IMR-90 (cell line): ENCODE results near the gene KNL1. TPM values are rescaled to one million over a fixed set of nuclear protein-coding genes. Genes with fewer than 3 reads are reported as not detected.
"Not testable (repeated sequence)": the region's sequence is repeated elsewhere in the genome, so short reads cannot be mapped to it uniquely, and the experiment has no call there.

Experiments
- ATAC-seq: fragments of 200-7000 bp; cut with Tn5 transposase; 2 replicates; pipeline ENCODE4 v1.9.1; 2020; ENCODE audit warnings: low read depth, mild to moderate bottlenecking, moderate library complexity
- BruUV-seq: library from RNA; stranded (reverse); fragments of 400-500 nt; replicated peaks from 2 replicates; lab custom pipeline; 2021; lab: Mats Ljungman, UMichigan
- CTCF ChIA-PET: fragments of 300-600 bp; formaldehyde crosslinking; extraction: SDS; loops from one replicate; lab custom pipeline; 2021; ENCODE audit warnings: antibody characterized with exemption; lab: Yijun Ruan, JAX
- POLR2A ChIA-PET: fragments of 300-600 bp; sonication (Branson Sonifier 250); formaldehyde crosslinking; loops from one replicate; lab custom pipeline; 2022; ENCODE audit warnings: antibody characterized with exemption; ENCODE audit not compliant: unreplicated experiment; lab: Charles Lee
- DNase-seq: peaks from one replicate; pipeline ENCODE4 v3.0.0; 2013
- H2AFZ ChIP-seq: replicated peaks from 2 replicates; pipeline ENCODE3; 2013; ENCODE audit warnings: low read length, mild to moderate bottlenecking; ENCODE audit not compliant: poor library complexity
- H2AK5ac ChIP-seq: 2 replicates; pipeline ENCODE4 v1.6.1; 2013; ENCODE audit warnings: low read depth, low read length, inconsistent platforms
- H2AK9ac ChIP-seq: replicated peaks from 2 replicates; pipeline ENCODE3; 2013; ENCODE audit warnings: mild to moderate bottlenecking, low read depth, low read length, moderate library complexity; ENCODE audit not compliant: poor library complexity
- H2BK120ac ChIP-seq: 2 replicates; pipeline ENCODE4 v1.6.1; 2013; ENCODE audit warnings: low read depth, low read length, inconsistent platforms
- H2BK15ac ChIP-seq: 3 replicates; pipeline ENCODE4 v1.6.1; 2013; ENCODE audit warnings: low read depth, low read length, inconsistent platforms
- H2BK20ac ChIP-seq: 2 replicates; pipeline ENCODE4 v1.6.1; 2013; ENCODE audit warnings: low read depth, mild to moderate bottlenecking, inconsistent platforms, low read length, moderate library complexity
- H2BK5ac ChIP-seq: 2 replicates; pipeline ENCODE4 v1.6.1; 2013; ENCODE audit warnings: mild to moderate bottlenecking, low read depth, low read length, inconsistent platforms; ENCODE audit not compliant: poor library complexity, severe bottlenecking
- H3K14ac ChIP-seq: replicated peaks from 2 replicates; pipeline ENCODE4 v1.6.1; 2013; ENCODE audit warnings: low read depth, low read length, inconsistent platforms
- H3K18ac ChIP-seq: 2 replicates; pipeline ENCODE4 v1.6.1; 2013; ENCODE audit warnings: low read depth, low read length, control low read depth
- H3K23ac ChIP-seq: 2 replicates; pipeline ENCODE4 v1.6.1; 2013; ENCODE audit warnings: low read depth, low read length, inconsistent platforms
- H3K27ac ChIP-seq: 2 replicates; pipeline ENCODE4 v1.5.1; 2013; ENCODE audit warnings: mild to moderate bottlenecking, control low read depth, low read length; ENCODE audit not compliant: insufficient read depth
- H3K27me3 ChIP-seq: 2 replicates; pipeline ENCODE4 v1.6.1; 2013; ENCODE audit warnings: low read length; ENCODE audit not compliant: control insufficient read depth, insufficient read depth
- H3K36me3 ChIP-seq: 2 replicates; pipeline ENCODE4 v1.6.1; 2013; ENCODE audit warnings: low read length, mixed read lengths; ENCODE audit not compliant: control insufficient read depth, insufficient read depth
- H3K4ac ChIP-seq: 2 replicates; pipeline ENCODE4 v1.6.1; 2013; ENCODE audit warnings: low read depth, low read length, inconsistent platforms
- H3K4me1 ChIP-seq: 2 replicates; pipeline ENCODE4 v1.6.1; 2013; ENCODE audit warnings: low read length, mixed read lengths; ENCODE audit not compliant: control insufficient read depth, insufficient read depth
- H3K4me2 ChIP-seq: 2 replicates; pipeline ENCODE4 v1.6.1; 2013; ENCODE audit warnings: low read depth, mild to moderate bottlenecking, control low read depth, low read length, moderate library complexity
- H3K4me3 ChIP-seq: 2 replicates; pipeline ENCODE4 v1.5.1; 2013; ENCODE audit warnings: low read depth, mild to moderate bottlenecking, control low read depth, low read length, moderate library complexity; ENCODE audit not compliant: insufficient read depth
- H3K56ac ChIP-seq: 2 replicates; pipeline ENCODE4 v1.6.1; 2013; ENCODE audit warnings: low read length, inconsistent platforms; ENCODE audit not compliant: insufficient read depth; ENCODE audit errors: extremely low read depth
- H3K79me1 ChIP-seq, 2 experiments: 2 replicates each; pipeline ENCODE4 v1.6.1; 2013; ENCODE audit warnings: low read length in 2 of 2, inconsistent platforms in 1 of 2, low read depth in 1 of 2
- H3K9ac ChIP-seq: 2 replicates; pipeline ENCODE4 v1.6.1; 2013; ENCODE audit warnings: low read depth, low read length, control low read depth
- H3K9me1 ChIP-seq: 2 replicates; pipeline ENCODE4 v1.6.1; 2013; ENCODE audit warnings: low read length, inconsistent platforms; ENCODE audit not compliant: insufficient read depth
- H3K9me3 ChIP-seq: 2 replicates; pipeline ENCODE4 v1.6.1; 2013; ENCODE audit warnings: low read length; ENCODE audit not compliant: control insufficient read depth, insufficient read depth
- H4K20me1 ChIP-seq: 2 replicates; pipeline ENCODE4 v1.6.1; 2013; ENCODE audit warnings: low read length, inconsistent platforms; ENCODE audit not compliant: insufficient read depth
- H4K5ac ChIP-seq: 2 replicates; pipeline ENCODE4 v1.6.1; 2013; ENCODE audit warnings: mild to moderate bottlenecking, low read depth, low read length, control low read depth
- H4K8ac ChIP-seq, 2 experiments: 2 replicates each; pipeline ENCODE4 v1.6.1; 2013; ENCODE audit warnings: low read depth in 2 of 2, low read length in 2 of 2, control low read depth in 1 of 2, inconsistent platforms in 1 of 2
- H4K91ac ChIP-seq: 2 replicates; pipeline ENCODE4 v1.6.1; 2013; ENCODE audit warnings: low read depth, low read length, inconsistent platforms; ENCODE audit not compliant: insufficient read depth
- RCOR1 ChIP-seq: IDR thresholded peaks from 2 replicates; pipeline ENCODE4 v1.6.1; 2012; ENCODE audit warnings: mild to moderate bottlenecking, low read length, improper control_type of control experiment; ENCODE audit not compliant: insufficient replicate concordance
- WGBS, 2 experiments: methylation state at CpG; one replicate each; pipeline versions ENCODE4 v1.1.5 to v1.1.7; 2013; ENCODE audit warnings: missing lambda C conversion rate in 2 of 2; ENCODE audit not compliant: insufficient read length in 1 of 2; ENCODE audit errors: extremely low coverage in 2 of 2; 5-methylcytosine and 5-hydroxymethylcytosine counted together
- dilution Hi-C: fragments of 300-500 bp; cut with HindIII; formaldehyde crosslinking; loops from one replicate; pipeline ENCODE4 v1.14.3; 2018; ENCODE audit warnings: low sequenced_read_pairs; ENCODE audit not compliant: unreplicated experiment
- in situ Hi-C: fragments of 300-500 bp; cut with MboI; formaldehyde crosslinking; loops from 3 replicates; pipeline ENCODE4 v1.14.3; 2019; ENCODE audit warnings: low sequenced_read_pairs, inconsistent platforms, mixed read lengths
- intact Hi-C: fragments of 100-400 bp; cut with micrococcal nuclease; formaldehyde crosslinking; loops from 2 replicates; pipeline ENCODE4 v1.10.0; 2022
- polyA plus RNA-seq, 3 experiments: library from polyadenylated mRNA; depleted of rRNA; stranded (reverse); fragments of >200 nt; gene quantifications; 2 replicates each; pipeline ENCODE4 v1.2.3, GENCODE V29; 2012; ENCODE audit warnings: low replicate concordance in 1 of 3
- total RNA-seq: library from RNA; depleted of rRNA; stranded (reverse); fragments of >200 nt; gene quantifications from 2 replicates; pipeline ENCODE4 v1.2.3, GENCODE V29; 2012

The KNL1 gene
- total and polyA plus RNA-seq, 2 of the 4 experiments (the other 2 are of a cell fraction) = 3.1 to 25.1 TPM

DNA sequence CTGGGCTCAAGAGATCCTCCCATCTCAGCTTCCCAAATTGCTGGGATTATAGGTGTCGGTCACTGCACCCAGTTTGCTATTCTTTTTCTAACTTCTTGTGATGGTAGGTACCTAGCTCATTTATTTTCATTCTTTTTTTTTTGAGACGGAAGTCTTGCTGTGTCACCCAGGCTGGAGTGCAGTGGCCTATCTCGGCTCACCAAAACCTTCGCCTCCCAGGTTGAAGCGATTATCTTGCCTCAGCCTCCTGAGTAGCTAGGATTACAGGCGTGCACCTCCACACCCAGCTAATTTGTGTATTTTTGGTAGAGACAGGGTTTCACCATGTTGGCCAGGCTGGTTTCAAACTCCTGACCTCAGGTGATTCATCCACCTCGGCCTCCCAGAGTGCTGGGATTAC, 70.9 kb downstream of the KNL1 start:
- Histone ChIP-seq H3K9me3 (no peaks in the 10 kb centered on the region), H3K27me3 (no peaks in the 10 kb centered on the region), H2BK120ac (no peak overlapping the region), H2BK5ac (no peak overlapping the region), H3K27ac (no peak overlapping the region), H3K56ac (no peak overlapping the region), H3K9me1 (no peaks in the 10 kb centered on the region), H2AK9ac (no peak overlapping the region), H4K20me1 (no peaks in the 10 kb centered on the region), H3K18ac (no peak overlapping the region), H2BK20ac (no peak overlapping the region), H3K79me1 (no peaks in the 10 kb centered on the region), H4K91ac (no peak overlapping the region), H3K23ac (no peak overlapping the region), H4K5ac (no peak overlapping the region), H3K4me3 (no peak overlapping the region), H3K4me2 (no peak overlapping the region), H2BK15ac (no peak overlapping the region), H3K4me1 (no peaks in the 10 kb centered on the region), H3K36me3 (no peaks in the 10 kb centered on the region), H2AFZ (no peak overlapping the region), H2AK5ac (no peak overlapping the region), H4K8ac (no peak overlapping the region), H3K9ac (no peak overlapping the region), H3K14ac (no peak overlapping the region), H3K4ac (no peak overlapping the region)
- WGBS, 2 experiments = no CpG with 5 or more reads among the region's 7 CpGs
- intact Hi-C loops = no loop called here
- in situ Hi-C loops = no loop called here
- no peak for TF ChIP-seq RCOR1
- dilution Hi-C loops = no loop called here
- CTCF ChIA-PET = no interaction called here
- no TSS peak for BruUV-seq
- no peak for ATAC-seq
- POLR2A ChIA-PET = no interaction called here
- DNase-seq = no peak

DNA sequence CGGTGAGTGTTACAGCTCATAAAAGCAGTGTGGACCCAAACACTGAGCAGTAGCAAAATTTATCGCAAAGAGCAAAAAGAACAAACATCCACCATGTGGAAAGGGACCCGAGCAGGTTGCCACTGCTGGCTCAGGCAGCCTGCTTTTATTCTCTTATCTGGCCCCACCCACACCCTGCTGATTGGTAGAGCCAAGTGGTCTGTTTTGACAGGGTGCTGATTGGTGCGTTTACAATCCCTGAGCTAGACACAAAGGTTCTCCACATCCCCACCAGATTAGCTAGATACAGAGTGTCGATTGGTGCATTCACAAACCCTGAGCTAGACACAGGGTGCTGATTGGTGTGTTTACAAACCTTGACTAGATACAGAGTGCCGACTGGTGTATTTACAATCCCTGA, 82.2 kb downstream of the KNL1 start:
- H2AK5ac ChIP-seq, H3K4me1 ChIP-seq, H3K27ac ChIP-seq, H3K9me1 ChIP-seq, H3K79me1 ChIP-seq, H2BK15ac ChIP-seq, H2AFZ ChIP-seq, H4K91ac ChIP-seq, POLR2A ChIA-PET, H2BK120ac ChIP-seq, H4K20me1 ChIP-seq, H3K4me3 ChIP-seq, H3K56ac ChIP-seq, H3K23ac ChIP-seq, ATAC-seq, H4K8ac ChIP-seq, H3K14ac ChIP-seq, H3K27me3 ChIP-seq, dilution Hi-C loops, H3K36me3 ChIP-seq, H2BK5ac ChIP-seq, H3K4ac ChIP-seq, H2BK20ac ChIP-seq, in situ Hi-C loops, H2AK9ac ChIP-seq, H3K9me3 ChIP-seq, H3K4me2 ChIP-seq, DNase-seq, CTCF ChIA-PET, H4K5ac ChIP-seq, BruUV-seq, H3K18ac ChIP-seq, H3K9ac ChIP-seq: not testable (repeated sequence)
- intact Hi-C loops = loop anchor here (5.0 kb wide), 1 partner anchor 216 kb away; the partner anchor contains the start of gene VPS18
- no CpG with 5 or more reads among the region's 6 CpGs for WGBS, 2 experiments
